ENCODE results near the gene HEBP1. TPM values are rescaled to one million over a fixed set of nuclear protein-coding genes. Genes with fewer than 3 reads are reported as not detected.

HEBP1 gene
- polyA plus RNA-seq, 1 donor (not counting 4 experiments of a cell fraction or from before 2014, with no cell fraction given), result 24.8 TPM

DNA sequence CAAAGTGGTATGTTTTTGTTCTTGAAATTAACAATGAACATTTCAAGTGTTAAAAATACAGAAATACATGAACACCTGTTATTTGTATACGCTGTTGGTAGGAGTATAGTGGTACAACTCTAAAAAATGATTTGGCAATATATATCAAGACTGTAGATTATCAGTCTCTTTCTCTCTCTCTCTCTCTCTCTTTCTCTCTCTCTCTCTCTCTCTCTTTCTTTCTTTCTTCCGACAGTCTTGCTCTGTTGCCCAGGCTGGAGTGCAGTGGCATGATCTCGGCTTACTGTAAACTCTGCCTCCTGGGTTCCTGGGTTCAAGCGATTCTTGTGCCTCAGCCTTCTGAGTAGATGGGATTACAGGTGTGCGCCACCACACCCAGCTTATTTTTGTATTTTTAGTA lies 12.6 kb downstream of the HEBP1 start:
- DNase-seq (ENCODE audit: low read depth, low spot score) (no peak), FAIRE-seq (no peak)
- H3K36me3 ChIP-seq (ENCODE audit: control insufficient read depth in 2 of 2, extremely low read depth in 1 of 2, insufficient read depth in 2 of 2, low read length in 2 of 2), result peaks cover 11 to 17% of the 10 kb centered on the region in 2 experiments
- H3K27me3 ChIP-seq (ENCODE audit: control insufficient read depth, extremely low read depth, insufficient read depth, low read length), result no peaks in the 10 kb centered on the region
- no peaks in the 10 kb centered on the region for H3K4me1 ChIP-seq (ENCODE audit: control insufficient read depth, extremely low read depth, insufficient read depth, low read length)
- no peak overlapping the region for H3K4me2 ChIP-seq (ENCODE audit: control insufficient read depth, extremely low read depth, insufficient read depth, low read depth, low read length)
- dilution Hi-C loops (cut with MboI; ENCODE audit: extremely low pct_ligation_motif_present, low sequenced_read_pairs), result no loop called here
- no peaks in the 10 kb centered on the region for H4K20me1 ChIP-seq (ENCODE audit: control insufficient read depth, extremely low read depth, insufficient read depth, low read length)
- no peaks in the 10 kb centered on the region for H3K9me3 ChIP-seq (ENCODE audit: control insufficient read depth, low read depth, low read length)
- H3K9ac ChIP-seq (ENCODE audit: control insufficient read depth, extremely low read depth, insufficient read depth, low read length), result no peak overlapping the region
- H2AFZ ChIP-seq (ENCODE audit: control insufficient read depth, low read length), result no peak overlapping the region
- H3K9me1 ChIP-seq (ENCODE audit: control insufficient read depth, extremely low read depth, insufficient read depth, low read length), result no peaks in the 10 kb centered on the region
- TF ChIP-seq EZH2 (IDR thresholded peaks at IDR 0.05; ENCODE audit: low read length) (no peak), CTCF (optimal IDR thresholded peaks at IDR 0.05 in 1 of 3, IDR thresholded peaks at IDR 0.05 in 1 of 3, conservative IDR thresholded peaks at IDR 0.05 in 1 of 3; ENCODE audit: extremely low read depth in 1 of 3, insufficient read depth in 2 of 3, low read length in 3 of 3) (no peak)
- H3K27ac ChIP-seq (ENCODE audit: control insufficient read depth, insufficient read depth, low read length), result no peak overlapping the region
- no peak overlapping the region for H3K4me3 ChIP-seq (ENCODE audit: control insufficient read depth in 2 of 3, extremely low read depth in 1 of 3, insufficient read depth in 2 of 3, low read depth in 1 of 3, low read length in 3 of 3)
- no peaks in the 10 kb centered on the region for H3K79me2 ChIP-seq (ENCODE audit: control insufficient read depth, insufficient read depth, low read length)

GRCh38 chr12:12986775-12987331 lies 13.2 kb downstream of the HEBP1 start:
- TF ChIP-seq CTCF (optimal IDR thresholded peaks at IDR 0.05 in 1 of 3, IDR thresholded peaks at IDR 0.05 in 1 of 3, conservative IDR thresholded peaks at IDR 0.05 in 1 of 3; ENCODE audit: extremely low read depth in 1 of 3, insufficient read depth in 2 of 3, low read length in 3 of 3) (no peak), EZH2 (IDR thresholded peaks at IDR 0.05; ENCODE audit: low read length) (no peak)
- no peak overlapping the region for H3K4me3 ChIP-seq (ENCODE audit: control insufficient read depth in 2 of 3, extremely low read depth in 1 of 3, insufficient read depth in 2 of 3, low read depth in 1 of 3, low read length in 3 of 3)
- no peaks in the 10 kb centered on the region for H3K4me1 ChIP-seq (ENCODE audit: control insufficient read depth, extremely low read depth, insufficient read depth, low read length)
- dilution Hi-C loops (cut with MboI; ENCODE audit: extremely low pct_ligation_motif_present, low sequenced_read_pairs), result no loop called here
- H4K20me1 ChIP-seq (ENCODE audit: control insufficient read depth, extremely low read depth, insufficient read depth, low read length), result no peaks in the 10 kb centered on the region
- H3K79me2 ChIP-seq (ENCODE audit: control insufficient read depth, insufficient read depth, low read length), result no peaks in the 10 kb centered on the region
- FAIRE-seq (no peak), DNase-seq (ENCODE audit: low read depth, low spot score) (no peak)
- H3K9me3 ChIP-seq (ENCODE audit: control insufficient read depth, low read depth, low read length), result no peaks in the 10 kb centered on the region
- H3K27me3 ChIP-seq (ENCODE audit: control insufficient read depth, extremely low read depth, insufficient read depth, low read length), result no peaks in the 10 kb centered on the region
- H3K4me2 ChIP-seq (ENCODE audit: control insufficient read depth, extremely low read depth, insufficient read depth, low read depth, low read length), result no peak overlapping the region
- no peak overlapping the region for H3K9ac ChIP-seq (ENCODE audit: control insufficient read depth, extremely low read depth, insufficient read depth, low read length)
- no peaks in the 10 kb centered on the region for H3K9me1 ChIP-seq (ENCODE audit: control insufficient read depth, extremely low read depth, insufficient read depth, low read length)
- peaks cover 11 to 17% of the 10 kb centered on the region in 2 experiments for H3K36me3 ChIP-seq (ENCODE audit: control insufficient read depth in 2 of 2, extremely low read depth in 1 of 2, insufficient read depth in 2 of 2, low read length in 2 of 2)
- no peak overlapping the region for H3K27ac ChIP-seq (ENCODE audit: control insufficient read depth, insufficient read depth, low read length)
- H2AFZ ChIP-seq (ENCODE audit: control insufficient read depth, low read length), result no peak overlapping the region
